ENCODE measurements around the gene FBRS.
A peak's percentile ranks its signal among the peaks of the same experiment; 100 is the strongest.

Gene FBRS

GRCh38 chr16:30656974-30657865 lies 1.0 kb upstream of the FBRS start:
- peaks cover 40% of the 10 kb centered on the region for H3K4me1 ChIP-seq (ENCODE audit: control insufficient read depth, low read length)
- peaks cover 35% of the 10 kb centered on the region for H3K79me2 ChIP-seq (ENCODE audit: control insufficient read depth, low read length)
- H3K4me3 ChIP-seq (ENCODE audit: low read length) = peak overlapping the region; percentile 74
- peaks cover 76% of the 10 kb centered on the region for H3K36me3 ChIP-seq (ENCODE audit: control insufficient read depth, low read length)
- H3F3A ChIP-seq (ENCODE audit: control insufficient read depth, insufficient read depth) = peaks cover 6% of the 10 kb centered on the region
- no peak for TF ChIP-seq CTCF (IDR thresholded peaks at IDR 0.05; ENCODE audit: low read depth, low read length, poor library complexity, severe bottlenecking)
- no peak for TF ChIP-seq EZH2phosphoT487 (IDR thresholded peaks at IDR 0.05; ENCODE audit: borderline replicate concordance, low read length)
- H3K4me2 ChIP-seq (ENCODE audit: low read length) = peak overlapping the region; percentile 90
- H3K9me3 ChIP-seq (ENCODE audit: control insufficient read depth, insufficient read depth, low read length) = no peaks in the 10 kb centered on the region
- no peaks in the 10 kb centered on the region; the same call in 1 of the 2 replicates for H4K20me1 ChIP-seq (ENCODE audit: control insufficient read depth, insufficient read depth, low read depth, low read length)
- peak overlapping the region; percentile 58 for H3K27ac ChIP-seq (ENCODE audit: low read depth, low read length)
- no peaks in the 10 kb centered on the region for H3K9me2 ChIP-seq (replicated peaks; ENCODE audit: control insufficient read depth, low read length)
- H3K27me3 ChIP-seq (ENCODE audit: control insufficient read depth, low read length) = no peaks in the 10 kb centered on the region

- Histone ChIP-seq H3K27ac (ENCODE audit: low read depth, low read length) (peak overlapping the region; percentile 81), H3K4me2 (ENCODE audit: low read length) (peak overlapping the region; percentile 85), H3F3A (ENCODE audit: control insufficient read depth, insufficient read depth) (peaks cover 6% of the 10 kb centered on the region), H3K4me1 (ENCODE audit: control insufficient read depth, low read length) (peaks cover 47% of the 10 kb centered on the region), H3K9me2 (replicated peaks; ENCODE audit: control insufficient read depth, low read length) (no peaks in the 10 kb centered on the region), H3K27me3 (ENCODE audit: control insufficient read depth, low read length) (no peaks in the 10 kb centered on the region), H3K36me3 (ENCODE audit: control insufficient read depth, low read length) (peaks cover 78% of the 10 kb centered on the region), H4K20me1 (ENCODE audit: control insufficient read depth, insufficient read depth, low read depth, low read length) (peaks cover 4% of the 10 kb centered on the region; the same call in 1 of the 2 replicates), H3K9me3 (ENCODE audit: control insufficient read depth, insufficient read depth, low read length) (no peaks in the 10 kb centered on the region), H3K4me3 (ENCODE audit: low read length) (peak overlapping the region; percentile 78), H3K79me2 (ENCODE audit: control insufficient read depth, low read length) (peaks cover 45% of the 10 kb centered on the region)
- peak; percentile 36 for TF ChIP-seq CTCF (IDR thresholded peaks at IDR 0.05; ENCODE audit: low read depth, low read length, poor library complexity, severe bottlenecking)
- no peak for TF ChIP-seq EZH2phosphoT487 (IDR thresholded peaks at IDR 0.05; ENCODE audit: borderline replicate concordance, low read length)
Measured at GRCh38 chr16:30658731-30659506, 688 bp downstream of the FBRS start.

- peaks cover 4% of the 10 kb centered on the region; the same call in 1 of the 2 replicates for H4K20me1 ChIP-seq (ENCODE audit: control insufficient read depth, insufficient read depth, low read depth, low read length)
- H3F3A ChIP-seq (ENCODE audit: control insufficient read depth, insufficient read depth) = peaks cover 6% of the 10 kb centered on the region
- peak overlapping the region; percentile 81 for H3K27ac ChIP-seq (ENCODE audit: low read depth, low read length)
- H3K79me2 ChIP-seq (ENCODE audit: control insufficient read depth, low read length) = peaks cover 45% of the 10 kb centered on the region
- peaks cover 47% of the 10 kb centered on the region for H3K4me1 ChIP-seq (ENCODE audit: control insufficient read depth, low read length)
- peak overlapping the region; percentile 85 for H3K4me2 ChIP-seq (ENCODE audit: low read length)
- H3K27me3 ChIP-seq (ENCODE audit: control insufficient read depth, low read length) = no peaks in the 10 kb centered on the region
- peak overlapping the region; percentile 78 for H3K4me3 ChIP-seq (ENCODE audit: low read length)
- TF ChIP-seq EZH2phosphoT487 (IDR thresholded peaks at IDR 0.05; ENCODE audit: borderline replicate concordance, low read length) = no peak
- peak; percentile 20 for TF ChIP-seq CTCF (IDR thresholded peaks at IDR 0.05; ENCODE audit: low read depth, low read length, poor library complexity, severe bottlenecking)
- no peaks in the 10 kb centered on the region for H3K9me3 ChIP-seq (ENCODE audit: control insufficient read depth, insufficient read depth, low read length)
- H3K36me3 ChIP-seq (ENCODE audit: control insufficient read depth, low read length) = peaks cover 78% of the 10 kb centered on the region
- H3K9me2 ChIP-seq (replicated peaks; ENCODE audit: control insufficient read depth, low read length) = no peaks in the 10 kb centered on the region
Measured at GRCh38 chr16:30659507-30660423, 1.5 kb downstream of the FBRS start.
